Renal pelvis (tissue), 4 donors: ENCODE data around the gene FAM53A. TPM values are rescaled to one million over a fixed set of nuclear protein-coding genes. Genes with fewer than 3 reads are reported as not detected.
"Not testable (repeated sequence)": the region's sequence is repeated elsewhere in the genome, so short reads cannot be mapped to it uniquely, and the experiment has no call there.

ENCODE experiments used
- DNase-seq: peaks from one replicate; pipeline ENCODE4 v3.0.0-alpha.2; 2013
- polyA plus RNA-seq, 3 donors: library from polyadenylated mRNA; unstranded; fragments of 120-200 nt; gene quantifications; one replicate each; pipeline ENCODE4 v1.2.1, GENCODE V29; 2013; ENCODE audit not compliant: insufficient read length in 3 of 3

The FAM53A gene
- polyA plus RNA-seq, 3 donors: 2.5 to 3.0 (median 2.8) TPM

DNA sequence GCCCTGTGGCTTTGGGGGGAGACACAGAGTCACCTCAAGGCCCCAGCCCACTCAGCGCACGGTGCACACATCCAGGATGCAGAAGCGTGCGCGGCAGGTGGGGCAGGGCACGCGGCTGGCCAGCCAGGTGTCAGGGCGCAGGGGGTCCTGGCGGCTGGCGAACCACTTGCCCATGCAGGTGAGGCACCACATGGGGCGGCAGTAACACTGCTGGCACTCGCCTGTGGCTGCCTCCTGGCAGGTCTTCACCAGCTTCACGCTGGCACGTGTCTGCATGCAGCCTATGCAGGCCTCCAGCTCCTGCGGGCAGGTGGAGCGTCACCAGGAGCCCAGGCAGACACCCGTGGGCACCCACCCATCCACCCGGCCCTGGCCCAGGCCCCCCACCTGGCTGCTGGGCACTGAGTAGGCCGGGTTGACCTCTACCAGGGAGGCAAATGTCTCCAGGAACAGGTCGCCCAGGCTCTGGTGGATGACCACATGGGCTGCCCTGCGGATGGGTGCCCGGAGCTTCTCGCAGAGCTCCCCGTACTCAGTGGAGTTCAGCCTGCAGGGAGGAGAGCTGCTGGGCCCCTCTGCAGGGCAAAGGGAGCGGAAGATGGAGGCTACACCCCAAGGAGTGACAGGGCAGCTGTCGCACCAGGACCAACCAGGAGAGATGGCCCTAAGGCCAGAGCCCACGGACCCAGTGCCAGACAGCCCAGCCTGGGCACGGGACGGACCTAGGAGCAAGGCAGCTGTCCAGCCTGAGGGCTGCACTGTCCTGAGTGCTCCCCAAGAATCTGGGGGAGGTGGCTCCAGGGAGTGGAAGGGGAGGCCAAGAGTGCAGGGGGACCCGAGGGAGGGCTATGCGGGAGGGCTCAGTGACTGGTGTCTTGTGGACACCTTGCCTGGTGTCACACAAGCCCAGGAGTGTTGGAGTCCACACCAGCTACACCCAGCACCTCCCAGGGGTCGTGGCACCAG lies 33.3 kb upstream of the FAM53A start:
- DNase-seq: no peak

DNA sequence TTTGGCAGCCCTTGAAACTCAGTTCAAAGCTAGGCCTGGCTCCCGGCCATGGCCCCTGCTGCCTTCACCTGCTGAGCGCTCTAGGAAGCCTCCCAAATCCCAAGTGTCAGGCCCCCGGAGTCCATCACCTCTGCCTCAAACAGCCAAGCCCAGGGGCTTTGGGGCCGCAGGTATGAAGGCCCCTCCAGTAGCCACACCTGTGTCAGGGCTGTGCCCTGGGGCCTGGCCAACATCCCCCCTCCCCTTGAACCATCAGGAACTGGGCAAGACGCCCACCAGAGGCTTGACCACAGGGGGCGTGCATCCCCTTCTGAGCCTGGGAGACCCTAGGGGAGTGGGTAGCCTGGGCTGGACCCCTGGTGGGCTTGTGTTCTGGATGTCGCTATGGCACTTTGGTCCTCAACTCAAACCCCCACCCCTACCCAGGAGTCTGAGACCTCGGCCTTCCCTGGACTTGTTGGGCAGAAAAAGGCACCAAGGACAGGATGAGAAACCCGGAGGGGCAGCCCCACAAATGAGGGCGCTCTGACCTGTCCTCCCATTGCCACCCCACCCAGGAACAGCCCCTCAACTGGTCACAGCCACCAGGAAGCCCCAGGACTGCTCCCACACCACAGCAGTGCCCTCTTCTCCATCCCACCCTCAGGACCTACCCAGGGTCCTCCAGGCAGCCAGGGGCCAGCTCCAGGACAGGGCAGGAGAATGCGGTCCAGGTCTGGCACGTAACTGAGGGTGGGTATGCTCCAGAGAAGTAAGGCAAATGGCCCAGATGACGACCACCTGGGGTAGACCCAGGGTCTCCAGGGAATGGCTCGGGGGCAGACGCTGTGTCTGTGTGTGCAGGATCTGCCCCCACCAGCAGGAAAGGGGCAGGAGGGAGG lies 32.2 kb upstream of the FAM53A start:
- no peak for DNase-seq

DNA sequence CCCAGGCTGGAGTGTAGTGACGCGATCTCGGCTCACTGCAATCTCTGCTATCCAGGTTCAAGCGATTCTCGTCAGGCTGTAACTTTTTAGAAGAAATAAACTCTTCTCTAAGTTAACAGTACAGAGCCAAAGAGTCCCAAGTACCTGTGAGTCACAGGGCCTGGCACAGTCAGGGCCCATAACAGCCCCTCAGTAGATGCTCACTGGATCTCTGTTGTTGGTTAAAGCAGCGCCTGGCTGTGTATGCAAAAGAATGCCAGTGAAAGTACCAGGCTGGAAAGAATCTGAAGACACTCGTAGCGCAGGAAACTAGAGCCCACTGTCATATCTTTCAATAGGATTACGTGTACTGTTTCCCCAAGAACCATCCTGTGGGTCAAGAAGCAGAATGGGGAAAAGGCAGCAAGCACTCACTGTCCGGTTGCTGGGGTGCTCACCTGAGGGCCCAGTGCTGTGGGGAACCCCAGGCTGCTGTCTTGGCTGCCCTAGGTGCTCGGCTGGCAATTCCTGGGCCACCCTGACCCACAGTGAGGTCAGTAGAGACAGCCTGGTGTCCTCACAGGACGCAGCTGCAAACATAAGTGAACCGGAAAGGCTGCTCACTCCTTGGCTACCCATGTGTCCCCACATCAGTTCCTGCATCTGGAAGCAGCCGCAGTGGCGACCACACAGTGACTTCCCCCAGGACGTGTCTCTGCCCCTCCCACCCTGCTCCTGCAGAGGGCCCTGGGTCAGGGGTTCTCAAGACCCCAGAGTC lies 31.1 kb upstream of the FAM53A start:
- DNase-seq: no peak

DNA sequence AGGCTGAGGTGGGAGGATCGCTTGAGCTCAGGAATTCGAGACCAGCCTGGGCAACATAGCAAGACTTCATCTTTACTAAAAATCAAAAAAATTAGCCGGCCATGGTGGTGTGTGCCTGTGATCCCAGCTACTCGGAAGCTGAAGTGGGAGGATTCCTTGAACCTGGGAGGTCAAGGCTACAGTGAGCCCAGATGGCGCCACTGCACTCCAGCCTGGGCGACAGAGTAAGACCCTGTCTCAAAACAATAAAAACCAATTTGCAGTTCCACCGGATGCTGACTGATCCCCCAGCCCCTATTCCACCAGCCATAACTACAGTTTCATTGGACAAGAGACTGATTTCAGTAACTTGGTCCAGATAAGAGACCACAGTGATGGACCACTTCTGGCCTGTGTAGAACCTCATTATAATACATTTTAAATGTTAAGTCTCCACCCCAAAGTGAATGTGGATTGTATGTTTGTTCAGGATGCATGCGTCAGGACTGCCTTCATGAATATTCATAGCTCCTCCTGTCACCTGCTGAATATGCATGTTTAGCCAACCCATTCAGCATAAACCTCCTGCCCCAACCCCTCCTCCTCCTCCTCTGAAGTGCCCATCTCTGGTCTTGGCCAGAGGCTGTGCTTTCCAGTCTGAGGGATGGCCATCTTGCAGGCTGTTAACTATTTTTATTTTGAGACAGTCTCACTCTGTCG lies 30.3 kb upstream of the FAM53A start:
- no peak for DNase-seq

DNA sequence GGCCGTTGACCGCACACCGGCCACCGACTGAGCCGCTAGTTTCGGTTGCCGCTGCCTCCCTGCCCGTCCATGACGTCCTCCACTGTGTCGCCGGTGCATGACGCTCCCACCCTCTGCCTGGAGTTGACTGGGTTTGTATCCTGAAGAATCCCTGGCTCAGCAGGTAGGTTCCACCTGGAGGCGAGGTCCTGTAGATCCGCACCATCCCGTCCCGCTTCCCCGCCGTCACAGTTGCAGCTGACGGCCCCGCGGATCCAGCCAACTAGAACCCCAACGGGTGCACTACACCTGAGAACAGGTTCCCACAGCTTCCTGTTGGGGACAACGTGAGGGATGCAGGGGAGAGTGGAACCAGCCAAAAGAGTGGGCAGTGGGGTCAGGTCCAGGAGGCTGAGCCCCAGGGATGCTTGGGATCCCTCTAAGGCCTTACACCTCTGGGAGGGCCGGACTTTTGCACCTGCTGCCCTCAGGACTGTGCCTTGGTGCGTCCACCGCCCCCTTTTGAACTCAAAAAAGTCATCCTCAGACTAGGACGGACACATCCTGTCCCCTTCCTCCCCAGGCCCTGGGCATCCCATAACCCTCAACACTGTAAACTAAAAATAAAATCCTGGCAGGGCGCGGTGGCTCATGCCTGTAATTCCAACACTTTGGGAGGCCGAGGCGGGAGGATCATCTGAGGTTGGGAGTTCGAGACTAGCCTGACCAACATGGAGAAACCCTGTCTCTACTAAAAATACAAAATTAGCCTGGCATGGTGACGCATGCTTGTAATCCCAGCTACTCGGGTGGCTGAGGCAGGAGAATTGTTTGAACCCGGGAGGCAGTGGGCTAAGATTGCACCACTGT lies 29.1 kb upstream of the FAM53A start:
- no peak for DNase-seq

DNA sequence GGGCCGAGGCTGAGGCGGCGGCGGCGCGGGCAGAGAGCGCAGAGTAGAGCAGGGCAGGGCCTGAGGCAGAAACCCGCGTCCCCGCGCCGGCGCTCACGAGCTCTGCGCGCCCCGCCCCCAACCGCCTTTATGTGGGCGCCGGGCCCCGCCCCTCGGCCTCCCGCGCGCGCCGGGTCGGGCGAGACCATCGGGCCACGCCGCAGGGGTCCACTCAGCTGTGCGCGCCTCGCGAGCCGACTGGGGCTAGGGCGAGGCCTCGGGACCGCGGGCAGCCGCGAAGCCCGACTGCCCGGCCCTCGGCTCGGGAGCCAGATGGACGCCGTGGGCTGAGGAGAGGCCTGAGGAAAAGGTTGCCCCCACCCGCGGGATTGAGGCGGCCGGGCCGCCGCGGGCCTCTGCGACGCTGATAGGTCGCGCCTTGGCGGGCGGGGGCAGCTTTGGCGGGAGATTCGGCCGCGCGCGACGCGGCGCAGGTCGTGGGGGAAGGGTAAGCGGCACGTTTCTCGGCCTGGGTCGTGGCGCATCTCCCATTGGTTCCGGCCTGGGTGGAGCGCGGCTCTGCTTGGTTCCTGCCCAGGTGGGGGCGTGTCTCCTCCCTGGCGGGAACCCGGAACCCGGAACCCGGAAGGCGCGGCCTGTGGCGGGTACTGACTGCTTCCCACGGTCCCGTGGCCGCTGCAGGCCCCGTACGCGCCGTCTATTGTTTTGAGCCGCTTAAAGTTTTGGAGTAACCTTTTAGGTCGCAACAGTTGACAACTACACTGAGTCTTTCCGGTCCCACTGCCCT lies 28.3 kb upstream of the FAM53A start, which contains the start of gene SLBP:
Gene SLBP, minus strand, starts transcription at position 104 of the 787 bp plus-strand sequence. CDS start 131 bp downstream, outside the sequence.
- peak; percentile 92 for DNase-seq

DNA sequence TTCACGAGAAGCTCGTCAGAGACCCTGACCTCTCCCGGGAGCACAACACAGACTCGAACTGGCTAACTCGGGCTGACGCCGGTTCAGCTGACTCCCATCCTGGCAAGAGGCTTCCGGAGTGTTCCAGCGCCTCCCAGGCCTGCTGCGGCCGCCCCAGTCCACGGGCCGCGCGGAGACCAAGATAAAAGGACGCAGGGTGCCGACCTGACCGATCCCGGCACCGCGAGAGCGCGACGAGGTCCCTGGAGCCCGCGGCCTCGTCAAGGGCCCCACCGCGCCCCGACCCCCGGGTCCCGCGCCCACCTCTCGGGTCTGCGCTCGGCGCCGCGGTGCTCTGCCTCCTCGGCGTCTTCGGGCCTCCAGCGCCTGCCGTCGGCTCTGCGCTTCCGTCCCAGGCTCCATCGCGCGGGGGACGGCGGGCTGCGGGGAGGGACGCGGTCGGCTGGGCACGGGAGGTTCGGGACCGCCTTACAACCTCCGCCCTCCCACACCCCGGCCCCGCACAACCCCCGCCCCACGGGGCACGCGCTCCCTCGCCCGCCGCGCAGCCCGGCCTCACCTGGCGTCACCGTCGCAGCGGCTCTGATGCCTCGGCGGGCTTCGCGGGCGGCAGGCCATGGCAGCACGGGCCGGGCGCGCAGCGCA lies 27.6 kb upstream of the FAM53A start:
- DNase-seq: no peak

DNA sequence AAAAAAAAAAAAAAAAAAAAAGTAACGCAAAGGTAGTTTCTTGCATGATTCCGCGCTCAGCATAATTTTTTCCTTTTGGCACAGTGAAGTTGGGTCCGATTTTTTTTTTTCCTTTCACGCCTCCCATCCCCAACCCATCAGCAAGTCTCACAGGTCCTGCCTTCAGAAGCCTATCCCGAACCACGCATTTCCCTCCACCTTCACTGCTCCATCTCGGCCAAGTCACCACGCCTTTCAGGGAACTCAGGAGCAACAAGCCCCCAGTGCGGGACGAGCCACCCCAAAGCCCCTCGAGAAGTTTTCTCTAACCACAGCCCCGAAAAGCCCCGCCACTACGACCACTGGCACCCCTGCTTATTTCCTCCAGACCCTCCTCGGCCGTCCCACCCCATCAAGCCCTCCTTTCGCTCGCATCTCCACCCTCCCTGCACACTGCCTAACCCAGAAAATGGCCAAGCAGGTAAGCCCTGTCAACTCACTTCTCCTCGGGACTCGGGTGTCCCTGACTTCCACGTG lies 27.0 kb upstream of the FAM53A start:
- DNase-seq: no peak

DNA sequence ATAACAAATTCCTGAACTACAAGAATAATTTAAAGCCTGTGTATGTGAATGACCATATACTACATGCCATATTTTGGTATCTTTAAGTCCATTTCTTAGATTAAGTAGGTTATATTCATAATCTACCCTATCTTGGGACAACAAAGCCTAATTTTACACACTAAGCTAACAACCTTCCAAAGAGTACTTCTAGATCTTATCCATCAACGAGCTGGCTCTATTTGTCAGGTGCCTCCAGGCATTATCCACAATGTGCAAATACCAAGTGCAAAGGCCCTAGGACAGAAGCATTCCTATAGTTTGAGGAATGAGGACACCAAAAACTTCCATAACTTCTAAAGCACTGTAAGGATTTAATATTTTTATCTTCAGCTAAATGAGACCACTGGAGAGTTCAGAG lies 24.5 kb upstream of the FAM53A start:
- DNase-seq: no peak

DNA sequence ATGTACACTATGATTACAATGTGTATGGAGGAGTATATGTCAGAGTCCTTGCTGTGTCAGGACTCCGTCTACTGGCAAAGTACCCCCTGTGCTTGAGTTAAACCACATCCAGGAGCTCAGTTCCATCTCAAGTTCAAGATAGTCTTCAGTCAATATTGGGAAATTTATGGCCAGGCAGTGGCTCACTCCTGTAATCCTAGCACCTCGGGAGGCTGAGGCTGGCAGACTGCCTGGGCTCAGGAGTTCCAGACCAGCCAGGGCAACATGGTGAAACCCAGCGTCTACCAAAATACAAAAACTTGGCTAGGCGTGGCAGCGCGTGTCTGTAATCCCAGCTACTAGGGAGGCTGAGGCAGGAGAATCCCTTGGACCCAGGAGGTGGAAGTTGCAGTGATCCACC lies 22.2 kb upstream of the FAM53A start:
- DNase-seq: no peak

DNA sequence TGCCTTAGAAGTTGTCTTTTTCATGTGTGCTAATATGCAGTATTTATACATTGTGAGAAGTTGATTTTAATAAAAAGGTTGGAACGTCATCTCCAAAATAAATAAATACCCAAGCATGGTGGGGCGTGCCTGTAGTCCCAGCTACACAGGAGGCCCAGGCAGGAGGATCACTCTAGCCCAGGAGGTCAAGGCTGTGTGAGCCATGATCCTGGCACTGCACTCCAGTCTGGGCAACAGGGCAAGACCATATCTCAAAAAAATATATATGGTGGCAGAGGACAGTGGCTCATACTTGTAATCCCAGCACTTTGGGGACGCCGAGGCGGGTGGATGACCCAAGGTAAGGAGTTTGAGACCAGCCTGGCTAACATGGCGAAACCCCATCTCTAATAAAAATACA lies 21.6 kb upstream of the FAM53A start:
- DNase-seq: no peak

DNA sequence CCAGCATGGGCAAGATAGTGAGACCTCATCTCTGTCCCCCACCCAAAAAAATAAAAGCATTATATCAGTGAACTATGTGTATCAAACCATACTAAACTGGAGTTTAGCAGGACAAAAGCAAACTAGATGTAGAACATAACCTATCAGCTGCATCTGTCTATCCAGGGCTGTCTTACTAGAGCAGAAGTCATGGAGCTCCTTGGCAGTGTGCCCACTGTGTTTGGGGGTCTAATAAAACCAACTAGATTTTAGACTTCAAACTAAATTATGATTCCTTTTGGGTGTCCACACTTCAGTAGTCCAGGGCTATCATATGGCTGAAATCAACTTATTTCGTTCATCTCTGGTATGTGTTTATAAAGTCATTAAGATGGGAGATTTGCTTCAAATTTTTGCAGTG lies 19.8 kb upstream of the FAM53A start:
- DNase-seq: no peak

DNA sequence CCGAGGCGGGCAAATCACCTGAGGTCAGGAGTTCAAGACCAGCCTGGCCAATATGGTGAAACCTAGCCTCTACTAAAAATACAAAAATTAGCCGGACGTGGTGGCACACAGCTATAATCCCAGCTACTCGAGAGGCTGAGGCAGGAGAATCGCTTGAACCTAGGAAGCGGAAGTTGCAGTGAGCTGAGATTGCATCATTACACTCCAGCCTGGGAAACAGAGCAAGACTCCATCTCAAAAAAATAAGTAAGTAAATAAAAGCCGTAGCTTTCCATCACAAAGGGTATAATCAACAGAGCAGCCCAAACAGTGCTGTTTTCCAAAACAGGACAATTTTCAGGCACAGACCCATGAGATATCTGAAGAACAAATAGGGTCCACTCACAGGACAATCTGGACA lies 17.6 kb upstream of the FAM53A start:
- not testable (repeated sequence) for DNase-seq

DNA sequence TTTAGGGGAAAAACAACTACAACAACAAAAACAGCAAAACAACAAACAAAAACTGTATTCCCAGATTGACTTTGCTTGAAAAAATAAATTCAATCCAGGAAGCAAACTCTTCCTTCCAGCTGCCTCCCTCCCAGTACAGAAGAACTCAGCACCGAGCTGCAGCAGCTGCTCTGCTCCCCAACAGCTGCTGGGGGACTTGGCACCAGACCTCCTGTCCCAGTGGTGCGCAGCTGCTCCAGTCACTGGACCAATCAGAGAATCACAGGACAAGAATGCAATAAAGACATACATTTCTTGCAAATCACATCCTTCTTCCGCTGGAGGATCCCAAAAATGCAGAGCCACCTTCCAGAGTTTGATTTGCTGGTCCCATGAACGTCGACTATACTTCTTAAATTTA lies 11.8 kb upstream of the FAM53A start:
- no peak for DNase-seq

DNA sequence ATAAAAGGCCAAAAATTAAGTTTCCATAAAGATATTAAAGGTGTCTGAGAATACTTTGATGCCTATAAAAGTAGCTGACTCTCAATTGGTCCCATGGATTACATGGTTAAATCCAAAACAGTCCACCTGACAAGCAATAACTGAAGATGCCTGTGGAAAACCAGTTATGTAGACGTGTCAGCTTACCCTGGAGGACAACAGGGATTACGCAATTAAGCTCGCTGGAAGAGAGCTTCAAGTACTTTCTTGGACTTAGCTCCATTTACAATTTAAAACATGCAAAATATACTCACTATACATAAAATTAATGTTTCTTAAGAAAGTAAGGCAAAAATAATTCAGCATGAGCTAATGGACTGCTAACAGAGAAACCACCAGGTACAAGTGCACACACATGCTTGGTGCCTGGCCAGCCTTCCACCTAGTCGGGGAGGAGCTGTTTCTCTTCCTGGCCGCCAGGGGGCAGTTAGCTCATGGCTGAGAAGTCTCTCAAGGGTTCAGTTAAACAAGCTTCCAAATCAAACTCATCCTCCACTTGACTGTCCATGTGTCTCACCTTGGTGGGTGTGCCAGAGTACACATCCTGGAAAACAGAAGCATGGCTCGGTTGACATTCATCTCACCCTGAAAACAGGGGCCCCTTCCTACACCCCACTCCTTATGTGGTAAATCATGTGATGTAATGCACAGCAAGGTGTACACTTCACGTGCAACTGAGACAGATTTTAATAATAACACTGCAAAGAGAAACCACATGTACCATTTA lies 9.2 kb upstream of the FAM53A start:
- DNase-seq: peak; percentile 65

DNA sequence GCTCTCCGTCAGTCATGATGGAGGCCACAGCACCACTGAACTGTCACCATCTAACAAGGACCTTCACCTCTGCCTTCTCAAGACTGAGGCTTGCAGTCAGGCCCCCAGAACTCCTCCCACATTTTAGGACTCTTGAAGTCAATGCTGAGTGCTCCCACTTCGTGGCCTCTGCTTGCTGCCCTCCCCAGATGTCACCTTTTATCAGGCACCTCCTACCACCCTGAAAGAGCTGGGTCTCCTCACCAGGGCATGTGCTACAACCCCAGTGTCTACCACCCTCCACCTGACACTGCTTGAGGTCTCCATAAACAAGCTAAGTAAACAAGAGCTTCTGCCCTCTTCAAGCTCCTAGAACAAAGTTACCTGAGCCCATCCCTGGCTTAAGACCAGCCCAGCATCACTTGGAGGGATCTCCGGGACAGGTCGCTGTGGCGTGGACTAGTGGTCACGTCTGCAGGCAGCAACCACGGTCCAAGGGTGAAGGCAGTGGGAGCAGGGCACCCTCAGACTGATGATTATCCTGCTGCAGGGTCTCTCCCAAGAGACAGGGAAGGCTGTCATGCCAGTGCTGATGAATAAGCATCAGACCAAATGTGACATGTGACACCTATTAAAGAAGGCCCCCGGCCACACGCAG lies 7.7 kb upstream of the FAM53A start:
- no peak for DNase-seq

DNA sequence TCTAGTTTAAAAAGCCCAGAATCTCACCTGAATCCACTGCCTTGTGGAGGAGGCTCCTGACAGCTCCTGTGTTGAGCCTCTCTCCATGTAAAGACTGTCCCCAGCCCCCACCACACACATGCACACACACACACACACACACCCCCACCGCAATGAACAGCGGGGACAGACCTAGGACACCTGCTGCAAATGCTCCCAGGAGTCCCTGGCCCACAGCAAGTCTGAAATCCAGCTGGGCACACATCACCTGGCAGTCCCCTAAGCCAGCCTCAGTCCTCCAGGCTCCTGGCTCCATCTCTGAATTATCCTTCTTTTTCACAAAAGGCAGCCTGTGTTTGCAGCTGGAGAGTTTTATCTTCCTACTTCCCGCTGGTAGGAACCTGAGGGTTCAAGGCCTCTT lies 6.6 kb upstream of the FAM53A start:
- no peak for DNase-seq
